ENCODE data around the gene TEX29.

TEX29 gene

DNA sequence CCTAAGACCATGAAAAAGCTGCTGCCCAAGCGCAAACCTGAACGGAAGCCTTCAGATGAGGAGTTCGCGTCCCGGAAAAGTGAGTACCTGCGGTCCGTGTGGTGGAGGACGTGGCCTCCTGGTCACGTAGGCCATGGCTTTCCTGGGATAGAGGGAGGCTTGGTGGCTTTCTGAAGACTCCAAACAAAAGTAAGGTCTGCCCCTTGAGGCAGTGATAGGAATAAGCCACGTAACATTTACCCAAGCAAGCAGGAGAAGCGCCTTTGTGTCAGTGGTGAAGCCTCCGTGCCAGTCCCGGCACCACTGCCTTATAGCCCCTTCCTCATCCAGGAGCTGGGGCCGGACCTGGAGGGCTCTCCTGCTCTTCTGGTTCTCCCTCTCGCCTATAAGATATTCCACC, 34.3 kb upstream of the TEX29 start:
- H3K36me3 ChIP-seq (ENCODE audit: insufficient read depth, low read length), result peaks cover 99% of the 10 kb centered on the region

DNA sequence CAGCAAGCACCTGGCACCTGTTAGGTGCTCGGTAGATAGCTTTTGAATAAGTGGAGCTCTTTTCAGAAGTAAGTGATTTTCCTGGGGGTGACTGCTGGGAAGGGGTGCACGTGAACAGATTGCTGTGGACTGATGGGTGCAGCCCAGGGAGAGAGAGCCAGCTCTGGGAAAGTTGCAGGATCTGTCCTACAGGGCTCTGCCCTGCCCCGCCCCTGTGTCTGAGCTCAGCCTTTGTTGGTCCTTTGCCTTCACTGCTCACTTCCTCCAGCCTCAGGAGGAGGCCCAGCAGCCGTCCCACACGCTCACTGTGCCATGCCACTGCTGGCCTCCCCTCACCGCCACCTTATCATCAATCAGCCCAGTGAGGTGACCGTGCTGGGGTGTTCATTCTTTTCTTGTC, 33.7 kb upstream of the TEX29 start:
- Histone ChIP-seq H3K36me3 (ENCODE audit: insufficient read depth, low read length) (peaks cover 99% of the 10 kb centered on the region), H3K27ac (ENCODE audit: low read depth, low read length, poor library complexity, severe bottlenecking) (no peak overlapping the region), H3F3A (ENCODE audit: insufficient read depth, low read length) (no peaks in the 10 kb centered on the region), H3K9me3 (ENCODE audit: low read length) (no peaks in the 10 kb centered on the region), H3K4me2 (ENCODE audit: low read length) (no peak overlapping the region), H3K4me3 (ENCODE audit: low read depth, low read length, poor library complexity, severe bottlenecking) (no peak overlapping the region), H4K20me1 (ENCODE audit: insufficient read depth, low read length) (no peaks in the 10 kb centered on the region), H3K79me2 (ENCODE audit: insufficient read depth, low read length) (no peaks in the 10 kb centered on the region), H3K9ac (ENCODE audit: low read length) (no peak overlapping the region), H2AFZ (ENCODE audit: low read length) (no peak overlapping the region), H3K4me1 (ENCODE audit: insufficient read depth, low read length, severe bottlenecking) (no peaks in the 10 kb centered on the region), H3K9me2 (ENCODE audit: low read depth, low read length) (no peaks in the 10 kb centered on the region), H3K27me3 (ENCODE audit: insufficient read depth, low read length) (no peaks in the 10 kb centered on the region)
- TF ChIP-seq EZH2 (IDR thresholded peaks at IDR 0.05; ENCODE audit: borderline replicate concordance, low read length), result no peak
- TF ChIP-seq, protein P1, sequence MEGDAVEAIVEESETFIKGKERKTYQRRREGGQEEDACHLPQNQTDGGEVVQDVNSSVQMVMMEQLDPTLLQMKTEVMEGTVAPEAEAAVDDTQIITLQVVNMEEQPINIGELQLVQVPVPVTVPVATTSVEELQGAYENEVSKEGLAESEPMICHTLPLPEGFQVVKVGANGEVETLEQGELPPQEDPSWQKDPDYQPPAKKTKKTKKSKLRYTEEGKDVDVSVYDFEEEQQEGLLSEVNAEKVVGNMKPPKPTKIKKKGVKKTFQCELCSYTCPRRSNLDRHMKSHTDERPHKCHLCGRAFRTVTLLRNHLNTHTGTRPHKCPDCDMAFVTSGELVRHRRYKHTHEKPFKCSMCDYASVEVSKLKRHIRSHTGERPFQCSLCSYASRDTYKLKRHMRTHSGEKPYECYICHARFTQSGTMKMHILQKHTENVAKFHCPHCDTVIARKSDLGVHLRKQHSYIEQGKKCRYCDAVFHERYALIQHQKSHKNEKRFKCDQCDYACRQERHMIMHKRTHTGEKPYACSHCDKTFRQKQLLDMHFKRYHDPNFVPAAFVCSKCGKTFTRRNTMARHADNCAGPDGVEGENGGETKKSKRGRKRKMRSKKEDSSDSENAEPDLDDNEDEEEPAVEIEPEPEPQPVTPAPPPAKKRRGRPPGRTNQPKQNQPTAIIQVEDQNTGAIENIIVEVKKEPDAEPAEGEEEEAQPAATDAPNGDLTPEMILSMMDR (IDR thresholded peaks at IDR 0.05; ENCODE audit: low read length), result no peak

More for the DNA sequence above, 34.3 kb upstream of the TEX29 start:
- H3K27ac ChIP-seq (ENCODE audit: low read depth, low read length, poor library complexity, severe bottlenecking), result no peak overlapping the region
- H3K9me3 ChIP-seq (ENCODE audit: low read length), result no peaks in the 10 kb centered on the region
- H3K4me2 ChIP-seq (ENCODE audit: low read length), result no peak overlapping the region
- no peak overlapping the region for H3K9ac ChIP-seq (ENCODE audit: low read length)
- no peak overlapping the region for H2AFZ ChIP-seq (ENCODE audit: low read length)
- H3K4me1 ChIP-seq (ENCODE audit: insufficient read depth, low read length, severe bottlenecking), result no peaks in the 10 kb centered on the region
- no peaks in the 10 kb centered on the region for H3F3A ChIP-seq (ENCODE audit: insufficient read depth, low read length)
- no peak for TF ChIP-seq EZH2 (IDR thresholded peaks at IDR 0.05; ENCODE audit: borderline replicate concordance, low read length)
- TF ChIP-seq, protein P1 (IDR thresholded peaks at IDR 0.05; ENCODE audit: low read length), result no peak; the same call in 1 of the 2 replicates
- no peaks in the 10 kb centered on the region for H3K27me3 ChIP-seq (ENCODE audit: insufficient read depth, low read length)
- H4K20me1 ChIP-seq (ENCODE audit: insufficient read depth, low read length), result no peaks in the 10 kb centered on the region
- H3K79me2 ChIP-seq (ENCODE audit: insufficient read depth, low read length), result no peaks in the 10 kb centered on the region
- no peak overlapping the region for H3K4me3 ChIP-seq (ENCODE audit: low read depth, low read length, poor library complexity, severe bottlenecking)
- H3K9me2 ChIP-seq (ENCODE audit: low read depth, low read length), result no peaks in the 10 kb centered on the region

DNA sequence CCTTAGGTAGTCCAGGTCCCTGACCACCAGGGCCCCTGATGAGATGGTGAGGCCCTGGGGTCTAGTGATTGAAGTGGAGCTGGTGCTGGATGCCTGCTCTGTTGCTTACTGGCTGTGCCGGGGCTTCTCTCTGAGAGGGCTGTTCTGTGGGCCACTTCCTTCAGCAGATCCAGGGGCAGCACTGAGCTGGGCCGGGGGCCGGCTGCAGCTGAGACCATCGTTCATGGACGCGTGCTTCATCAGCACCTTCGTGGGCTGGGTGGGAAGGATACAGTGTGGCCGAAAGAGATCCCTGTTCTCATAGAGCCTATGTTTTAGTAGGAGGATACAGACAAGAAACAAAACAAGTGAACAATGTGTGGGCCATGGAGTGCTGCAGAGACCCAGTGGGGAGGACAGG, 33.2 kb upstream of the TEX29 start:
- no peak overlapping the region for H3K4me2 ChIP-seq (ENCODE audit: low read length)
- H3K79me2 ChIP-seq (ENCODE audit: insufficient read depth, low read length), result no peaks in the 10 kb centered on the region
- peaks cover 99% of the 10 kb centered on the region for H3K36me3 ChIP-seq (ENCODE audit: insufficient read depth, low read length)
- H3K9me3 ChIP-seq (ENCODE audit: low read length), result no peaks in the 10 kb centered on the region
- no peaks in the 10 kb centered on the region for H3K9me2 ChIP-seq (ENCODE audit: low read depth, low read length)
- H2AFZ ChIP-seq (ENCODE audit: low read length), result no peak overlapping the region
- no peak overlapping the region for H3K4me3 ChIP-seq (ENCODE audit: low read depth, low read length, poor library complexity, severe bottlenecking)
- no peaks in the 10 kb centered on the region for H3K4me1 ChIP-seq (ENCODE audit: insufficient read depth, low read length, severe bottlenecking)
- H3F3A ChIP-seq (ENCODE audit: insufficient read depth, low read length), result no peaks in the 10 kb centered on the region
- H3K27me3 ChIP-seq (ENCODE audit: insufficient read depth, low read length), result no peaks in the 10 kb centered on the region
- no peak overlapping the region for H3K9ac ChIP-seq (ENCODE audit: low read length)
- no peak overlapping the region for H3K27ac ChIP-seq (ENCODE audit: low read depth, low read length, poor library complexity, severe bottlenecking)
- H4K20me1 ChIP-seq (ENCODE audit: insufficient read depth, low read length), result no peaks in the 10 kb centered on the region
- TF ChIP-seq, protein P1 (IDR thresholded peaks at IDR 0.05; ENCODE audit: low read length), result no peak
- TF ChIP-seq EZH2 (IDR thresholded peaks at IDR 0.05; ENCODE audit: borderline replicate concordance, low read length), result no peak

Data from OCI-LY1 (cell line).